Heart left ventricle (tissue), 16 donors: ENCODE results near the gene DNAJC10. TPM values are rescaled to one million over a fixed set of nuclear protein-coding genes. Genes with fewer than 3 reads are reported as not detected.
"Not testable (repeated sequence)": the region's sequence is repeated elsewhere in the genome, so short reads cannot be mapped to it uniquely, and the experiment has no call there.

Experiments
- ATAC-seq, 4 donors: fragments of 200-7000 bp; cut with Tn5 transposase; one replicate each; pipeline ENCODE4 v1.9.1; 2020 to 2022; ENCODE audit warnings: moderate library complexity in 4 of 4, mild to moderate bottlenecking in 3 of 4, moderate number of reproducible peaks in 1 of 4
- DNase-seq, 5 donors: peaks; one replicate each; pipeline ENCODE4 v3.0.0-alpha.2; 2020
- H3K27ac ChIP-seq, 12 donors: fragments of 200-600 bp; sonication (generic) in 4 of 12; one replicate each; pipeline versions ENCODE4 v1.5.0 to v1.8.0; 2016 to 2022; ENCODE audit warnings: mild to moderate bottlenecking in 2 of 12
- H3K27me3 ChIP-seq, 9 donors: fragments of 200-600 bp; sonication (generic) in 2 of 9; one replicate each; pipeline versions ENCODE4 v1.5.1 to v1.8.0; 2016 to 2022; ENCODE audit warnings: mild to moderate bottlenecking in 3 of 9
- H3K36me3 ChIP-seq, 9 donors: fragments of 200-600 bp; sonication (generic) in 2 of 9; one replicate each; pipeline versions ENCODE4 v1.5.0 to v1.8.0; 2018 to 2022; ENCODE audit warnings: mild to moderate bottlenecking in 2 of 9
- H3K4me1 ChIP-seq, 12 donors: fragments of 200-600 bp; sonication (generic) in 4 of 12; one replicate each; pipeline versions ENCODE4 v1.5.0 to v1.8.0; 2016 to 2022; ENCODE audit warnings: mild to moderate bottlenecking in 3 of 12
- H3K4me3 ChIP-seq, 12 donors: fragments of 200-600 bp; sonication (generic) in 4 of 12; one replicate each; pipeline versions ENCODE4 v1.5.0 to v1.8.0; 2017 to 2022; ENCODE audit warnings: mild to moderate bottlenecking in 9 of 12, moderate library complexity in 4 of 12
- H3K9me3 ChIP-seq, 12 donors: fragments of 200-600 bp; sonication (generic) in 4 of 12; one replicate each; pipeline versions ENCODE4 v1.5.0 to v1.8.0; 2016 to 2022; ENCODE audit warnings: mild to moderate bottlenecking in 1 of 12
- CTCF ChIP-seq, 12 donors: fragments of 200-600 bp; sonication (generic) in 4 of 12; IDR thresholded peaks; one replicate each; pipeline versions ENCODE4 v1.5.0 to v1.8.0; 2018 to 2022; ENCODE audit warnings: antibody characterized with exemption in 12 of 12, mild to moderate bottlenecking in 5 of 12
- POLR2A ChIP-seq, 2 donors: fragments of 450-650 bp; IDR thresholded peaks; one replicate each; pipeline ENCODE4 v1.6.1; 2017; ENCODE audit warnings: antibody characterized with exemption in 2 of 2, mild to moderate bottlenecking in 2 of 2, moderate library complexity in 2 of 2
- WGBS, 4 donors: extraction: QIAGEN DNeasy Blood & Tissue Kit in 2 of 4; methylation state at CpG; one replicate each; pipeline versions ENCODE4 v1.1.5 to v1.1.7; 2013 to 2018; 5-methylcytosine and 5-hydroxymethylcytosine counted together
- intact Hi-C, 10 donors: fragments of 100-400 bp; cut with DNase I; formaldehyde crosslinking; loops; one replicate each; pipeline versions ENCODE4 v1.11.1 to v1.14.2; 2022
- polyA plus RNA-seq, 2 donors: library from polyadenylated mRNA; stranded (reverse); fragments of 200-250 nt; gene quantifications; one replicate each; pipeline ENCODE4 v1.2.3, GENCODE V29; 2013
- total RNA-seq, 9 donors: library from RNA; depleted of rRNA in 2 of 9; stranded (reverse); fragments of >200 nt in 2 of 9; fragmentation: NEBNext Ultra II Directional in 3 of 9; extraction: Animal tissue kit (Norgen Biotek cat#: 25700) in 3 of 9; gene quantifications; one replicate each; pipeline versions ENCODE4 v1.1.0 to v1.2.4, GENCODE V29; 2016 to 2023
- donor health status: ischemic (EF 13 %, LVEDD 7.1; RV severe dilation, severe dysfunction).
- donor health status: healthy with polysubstance abuse.
- donor health status: DM: no; HTN: yes; CAD: no.
- donor health status: DM: no; HTN: no; CAD: no.
- donor health status: ischemic (EF 25% LVEDD 6.9; RV normal size, moderate dysfunction).
- donor health status: ischemic (EF 25% LVEDD 5.7; RV mildly dilated, moderate dysfunction).
- donor health status: healthy.
- donor health status: DM: yes; HTN: yes; CAD: no.
- donor health status: ischemic (EF 35%, LVEDD 5.7; RV mildly dilated, moderate dysfunction).
- donor health status: nonischemic (EF 11% LVEDD 7.7; RV severe dilation, severe dysfunction).
- donor health status: DM: yes; HTN: yes; CAD: no.
- donor health status: PGD.
- donor health status: ischemic (EF 29% LVEDD 5.4; RV normal size, mild dysfunction).
- donor health status: nonischemic (EF 23%, LVEDD 6.1; RV moderate dilation, normal function).

Gene DNAJC10
- total and polyA plus RNA-seq, 11 donors, result 9.8 to 73.5 (median 47.3) TPM

- no peaks in the 10 kb centered on the region for H3K36me3 ChIP-seq
- ATAC-seq, result no peak
- intact Hi-C loops, result no loop called here
- H3K27me3 ChIP-seq, result no peaks in the 10 kb centered on the region
- H3K4me1 ChIP-seq, result peaks cover 0 to 5% (median 0%) of the 10 kb centered on the region in 12 donors
- no peak overlapping the region for H3K4me3 ChIP-seq
- H3K27ac ChIP-seq, result no peak overlapping the region
- 74 to 79% (median 77%) methylated on average over 2 of the region's 2 CpGs for WGBS, 4 donors
- no peaks in the 10 kb centered on the region for H3K9me3 ChIP-seq
- DNase-seq, result no peak
- TF ChIP-seq POLR2A (IDR thresholded peaks at IDR 0.05) (no peak), CTCF (IDR thresholded peaks at IDR 0.05) (no peak)
Observed at GRCh38 chr2:182685559-182685958, 30.5 kb upstream of the DNAJC10 start.

GRCh38 chr2:182686763-182687162 lies 29.3 kb upstream of the DNAJC10 start:
- 94 to 95% (median 95%) methylated on average over 10 of the region's 10 CpGs for WGBS, 4 donors
- H3K36me3 ChIP-seq, H3K27me3 ChIP-seq, H3K4me1 ChIP-seq, DNase-seq, intact Hi-C loops, ATAC-seq, H3K9me3 ChIP-seq, H3K27ac ChIP-seq, H3K4me3 ChIP-seq: not testable (repeated sequence)

- intact Hi-C loops, result no loop called here
- DNase-seq (no peak), ATAC-seq (no peak)
- Histone ChIP-seq H3K4me1 (no peaks in the 10 kb centered on the region), H3K36me3 (no peaks in the 10 kb centered on the region), H3K27me3 (no peaks in the 10 kb centered on the region), H3K4me3 (no peak overlapping the region), H3K9me3 (peaks cover 0 to 5% (median 0%) of the 10 kb centered on the region in 12 donors), H3K27ac (no peak overlapping the region)
- WGBS, 4 donors, result 92 to 97% (median 97%) methylated on average over 4 of the region's 4 CpGs
- TF ChIP-seq CTCF (IDR thresholded peaks at IDR 0.05), result no peak
- no peak for TF ChIP-seq POLR2A (IDR thresholded peaks at IDR 0.05)
Observed at GRCh38 chr2:182694189-182694588, 21.9 kb upstream of the DNAJC10 start.

GRCh38 chr2:182695776-182696175 lies 20.3 kb upstream of the DNAJC10 start:
- Histone ChIP-seq H3K36me3 (no peaks in the 10 kb centered on the region), H3K27ac (no peak overlapping the region), H3K4me1 (no peaks in the 10 kb centered on the region), H3K4me3 (no peak overlapping the region), H3K27me3 (no peaks in the 10 kb centered on the region), H3K9me3 (peaks cover 0 to 5% (median 0%) of the 10 kb centered on the region in 12 donors)
- intact Hi-C loops, result no loop called here
- DNase-seq (no peak), ATAC-seq (no peak)
- TF ChIP-seq POLR2A (IDR thresholded peaks at IDR 0.05), result no peak
- TF ChIP-seq CTCF (IDR thresholded peaks at IDR 0.05), result no peak
- WGBS, 4 donors, result 93 to 99% (median 96%) methylated on average over 2 of the region's 2 CpGs

GRCh38 chr2:182698671-182699070 lies 17.4 kb upstream of the DNAJC10 start:
- intact Hi-C loops, result no loop called here
- Histone ChIP-seq H3K27me3 (no peaks in the 10 kb centered on the region), H3K4me1 (no peaks in the 10 kb centered on the region), H3K4me3 (no peak overlapping the region), H3K9me3 (no peaks in the 10 kb centered on the region), H3K36me3 (no peaks in the 10 kb centered on the region), H3K27ac (no peak overlapping the region)
- TF ChIP-seq CTCF (IDR thresholded peaks at IDR 0.05), result no peak
- TF ChIP-seq POLR2A (IDR thresholded peaks at IDR 0.05), result no peak
- no peak for ATAC-seq
- WGBS, 4 donors, result 70 to 73% (median 71%) methylated on average over 3 of the region's 3 CpGs
- no peak for DNase-seq
